Epithelial cell of prostate (primary cell): ENCODE data around the gene PCOLCE2.
"Not testable (repeated sequence)": the region's sequence is repeated elsewhere in the genome, so short reads cannot be mapped to it uniquely, and the experiment has no call there.

Experiments used
- DNase-seq: peaks from one replicate; pipeline ENCODE4 v3.0.0-alpha.2; 2011; ENCODE audit warnings: low read depth, low spot score
- H3K27ac ChIP-seq: fragments of 450-650 bp; 2 replicates; pipeline ENCODE4 v1.5.1; 2017; ENCODE audit warnings: mild to moderate bottlenecking

The PCOLCE2 gene

DNA sequence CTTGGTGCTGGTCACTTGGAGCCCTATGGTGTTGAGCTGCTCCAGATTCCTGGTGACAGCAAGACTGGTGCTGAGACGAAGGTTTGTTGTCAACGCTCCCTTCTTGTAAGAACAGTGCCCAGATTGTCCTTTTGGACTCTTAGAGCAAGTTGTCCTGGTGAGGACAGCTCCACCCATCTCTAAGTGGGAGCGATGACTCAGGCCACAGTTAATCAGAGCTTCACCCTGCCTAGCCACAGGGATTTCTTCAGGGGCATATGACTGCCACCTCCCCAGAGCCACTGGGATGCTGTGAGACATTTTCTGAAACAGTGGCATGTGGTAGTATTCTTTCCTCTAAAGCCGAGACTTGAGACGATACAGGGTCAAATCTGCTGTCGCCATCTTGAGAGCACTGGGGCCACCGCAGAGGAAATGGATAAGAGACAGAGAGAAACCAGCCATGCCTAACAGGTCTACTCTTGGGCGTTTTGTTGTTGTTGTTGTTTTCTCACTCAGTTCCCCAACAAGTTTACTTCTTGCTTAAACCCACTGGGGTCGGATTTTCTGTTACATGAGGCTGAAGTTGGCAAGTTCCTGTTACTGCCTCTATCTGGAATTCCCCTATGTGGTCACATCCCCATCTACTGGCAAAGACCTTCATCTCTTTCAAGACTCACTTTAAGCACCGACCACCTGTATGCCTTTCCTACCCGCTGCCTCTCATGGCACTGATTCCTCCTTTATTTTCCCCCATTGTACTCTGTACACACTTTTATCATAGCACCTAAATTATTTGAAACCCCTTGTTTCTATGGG lies 16.0 kb upstream of the PCOLCE2 start:
- H3K27ac ChIP-seq = no peak overlapping the region
- DNase-seq = no peak

DNA sequence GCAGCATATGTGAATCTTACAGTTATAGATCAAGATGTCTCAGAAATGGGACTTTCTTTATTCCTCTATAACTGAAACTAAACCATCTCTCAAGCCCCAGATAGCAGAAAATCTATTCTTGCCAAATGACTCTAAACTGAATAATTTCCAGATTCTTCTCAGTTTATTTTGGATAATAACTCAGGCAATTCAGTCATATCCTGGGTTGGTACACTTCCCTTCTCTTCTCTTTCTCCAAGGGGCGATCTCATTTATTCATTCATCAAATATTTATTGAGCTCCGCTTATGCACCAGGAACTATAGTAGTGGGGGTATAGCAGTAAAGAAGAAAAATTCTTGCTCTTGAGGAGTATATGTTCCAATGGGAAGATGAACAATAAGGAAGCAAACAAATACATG lies 13.5 kb upstream of the PCOLCE2 start:
- no peak overlapping the region for H3K27ac ChIP-seq

DNA sequence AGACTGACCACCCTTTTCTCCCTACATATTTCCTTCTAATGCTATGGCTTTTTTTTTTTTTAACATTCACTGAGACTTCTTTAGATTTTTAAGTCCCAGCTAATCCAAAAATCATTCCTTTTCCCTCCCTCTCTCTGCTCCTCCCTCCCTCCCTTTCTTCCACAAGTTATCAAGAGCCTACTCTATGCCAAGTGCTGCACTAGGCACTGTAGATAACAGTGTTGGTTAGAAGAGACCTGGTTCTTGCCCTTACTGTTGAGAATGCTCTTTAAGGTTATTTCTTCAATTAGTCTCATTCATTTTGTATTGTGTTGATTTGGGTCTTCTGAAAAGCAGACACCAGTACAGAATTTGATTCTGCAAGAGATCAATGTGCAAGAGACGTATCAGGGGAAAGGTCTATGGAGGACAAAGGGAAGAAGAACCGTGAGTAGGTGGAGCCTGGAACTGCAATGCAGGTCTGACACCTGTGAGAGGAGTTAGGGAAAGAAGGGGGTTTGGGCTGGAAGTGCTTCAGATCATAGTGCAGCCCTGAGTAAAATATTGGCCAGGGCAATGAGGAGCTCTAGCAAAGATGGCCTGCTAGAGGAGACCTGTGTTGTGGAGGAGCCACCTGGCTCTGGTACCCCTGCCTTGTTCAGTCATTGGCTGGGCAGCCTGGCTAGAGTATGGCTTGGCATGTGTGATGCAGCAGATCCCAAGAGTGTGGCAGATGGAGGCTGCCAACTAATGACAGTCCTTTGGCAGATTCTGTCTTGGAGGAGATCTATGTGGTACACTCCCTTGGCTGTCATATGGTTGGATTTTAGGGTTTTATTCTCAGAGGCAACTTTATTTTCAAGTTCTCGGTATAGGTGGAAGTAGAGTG lies 9.7 kb upstream of the PCOLCE2 start:
- DNase-seq = no peak
- no peak overlapping the region for H3K27ac ChIP-seq

More for the DNA sequence above, 13.5 kb upstream of the PCOLCE2 start:
- DNase-seq = no peak

DNA sequence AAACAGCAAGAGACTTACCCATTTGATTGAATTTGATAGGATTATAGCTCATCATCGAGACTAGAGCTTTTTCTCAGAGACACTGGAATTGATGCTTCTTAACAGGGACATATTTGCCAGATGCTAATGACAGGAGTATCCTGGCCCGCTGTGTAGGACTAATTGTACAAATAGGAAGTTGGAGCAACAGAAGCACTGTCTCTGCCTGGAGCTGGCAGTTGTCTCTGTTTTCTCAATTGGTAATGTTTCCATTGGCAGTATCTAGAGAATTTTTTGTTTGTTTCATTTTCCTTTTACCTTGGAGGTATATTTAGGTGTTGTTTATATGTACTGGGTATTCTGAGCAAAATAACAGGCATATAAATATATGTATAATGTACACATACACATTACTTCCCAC lies 8.9 kb upstream of the PCOLCE2 start:
- no peak for DNase-seq
- H3K27ac ChIP-seq = no peak overlapping the region

GRCh38 chr3:142896996-142897395 lies 8.1 kb upstream of the PCOLCE2 start:
- DNase-seq = peak; percentile 66
- H3K27ac ChIP-seq = no peak overlapping the region

GRCh38 chr3:142896201-142896755 lies 7.4 kb upstream of the PCOLCE2 start:
- H3K27ac ChIP-seq = peak overlapping the region; percentile 13
- peak; percentile 59 for DNase-seq

- no peak overlapping the region for H3K27ac ChIP-seq
- no peak for DNase-seq
Observed at GRCh38 chr3:142894493-142894892, 5.6 kb upstream of the PCOLCE2 start.

GRCh38 chr3:142892714-142893113 lies 3.8 kb upstream of the PCOLCE2 start:
- DNase-seq = no peak
- H3K27ac ChIP-seq = no peak overlapping the region

GRCh38 chr3:142890592-142890991 lies 1.7 kb upstream of the PCOLCE2 start:
- DNase-seq = no peak
- H3K27ac ChIP-seq = no peak overlapping the region

DNA sequence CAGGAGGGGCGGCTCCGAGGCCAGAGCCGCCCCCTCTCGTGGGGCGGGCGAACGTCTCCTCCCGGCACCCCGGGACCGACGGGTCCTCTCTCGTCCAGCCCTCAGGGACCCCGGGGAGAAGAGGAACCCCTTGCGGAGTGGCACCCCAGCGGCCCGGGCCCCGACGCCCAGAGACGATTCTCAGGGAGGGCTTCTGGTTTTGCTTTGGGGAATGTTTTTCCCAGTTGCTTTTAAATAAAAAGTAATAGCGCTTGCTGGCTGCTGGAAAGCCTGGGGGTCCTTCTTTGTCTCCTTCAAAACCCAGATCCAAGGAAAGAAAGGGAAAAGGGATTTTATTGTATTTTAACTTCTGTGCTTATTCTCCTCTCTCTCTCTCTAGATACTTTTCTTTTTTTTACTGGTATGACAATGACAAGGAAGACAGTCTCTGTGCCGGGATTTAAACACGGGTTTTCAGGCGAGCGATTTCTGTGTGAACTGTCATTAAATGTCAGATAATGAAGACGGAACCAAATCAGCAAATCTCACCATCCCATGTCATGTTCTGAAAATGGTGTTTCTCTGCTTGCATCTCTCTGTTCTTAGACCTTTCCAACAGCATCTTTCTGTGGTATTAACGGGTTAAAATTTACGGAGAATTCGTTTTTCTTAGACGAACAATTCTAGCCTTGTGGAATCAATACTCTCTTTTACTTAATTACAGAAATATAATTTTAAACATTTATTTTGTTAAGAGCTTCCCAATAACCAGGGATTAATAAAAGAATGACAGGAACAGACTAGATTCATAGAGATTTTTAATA lies 530 bp upstream of the PCOLCE2 start:
- DNase-seq = no peak
- H3K27ac ChIP-seq = no peak overlapping the region

- H3K27ac ChIP-seq = no peak overlapping the region
- no peak for DNase-seq
Observed at GRCh38 chr3:142888099-142888480, 793 bp downstream of the PCOLCE2 start.

DNA sequence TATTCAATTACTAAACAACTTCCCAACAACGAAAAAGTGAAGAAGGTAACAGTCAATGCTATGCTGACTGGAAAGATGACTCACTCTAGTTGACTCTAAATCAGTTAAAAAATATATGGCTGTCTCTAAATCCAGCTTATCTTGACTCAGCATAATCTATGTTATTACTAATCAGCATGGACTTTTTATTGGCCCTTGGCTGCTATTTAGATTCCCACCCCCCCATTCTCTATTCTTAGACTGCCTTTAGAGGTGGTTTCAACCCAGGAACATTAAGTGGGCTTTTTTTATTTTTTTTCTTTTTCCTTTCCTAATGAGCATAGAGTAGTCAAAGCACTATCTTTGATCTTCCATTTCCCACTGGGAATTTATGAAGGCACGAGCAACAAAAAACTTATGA lies 1.9 kb downstream of the PCOLCE2 start:
- peak; percentile 45 for DNase-seq
- H3K27ac ChIP-seq = no peak overlapping the region

GRCh38 chr3:142886021-142886420 lies 2.9 kb downstream of the PCOLCE2 start:
- no peak overlapping the region for H3K27ac ChIP-seq
- DNase-seq = no peak

DNA sequence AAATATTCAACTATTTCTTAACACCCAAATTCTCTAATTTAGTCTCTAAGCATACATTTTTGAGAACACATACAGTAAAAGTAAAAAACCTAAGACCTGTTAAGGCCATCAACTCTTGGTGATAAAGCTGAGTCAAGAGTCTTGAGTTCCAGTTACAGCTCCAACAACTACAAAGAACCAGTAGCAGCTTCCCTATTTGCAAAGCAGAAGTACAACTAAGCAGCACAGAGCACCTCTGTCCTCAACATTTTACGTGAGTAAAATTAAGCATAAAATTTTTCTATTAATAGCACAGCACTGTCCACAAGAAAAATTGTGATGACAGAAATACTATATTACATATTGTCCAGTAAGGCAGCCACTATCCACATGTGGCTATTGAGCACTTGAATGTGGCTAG lies 4.4 kb downstream of the PCOLCE2 start:
- DNase-seq = no peak
- H3K27ac ChIP-seq = no peak overlapping the region

DNA sequence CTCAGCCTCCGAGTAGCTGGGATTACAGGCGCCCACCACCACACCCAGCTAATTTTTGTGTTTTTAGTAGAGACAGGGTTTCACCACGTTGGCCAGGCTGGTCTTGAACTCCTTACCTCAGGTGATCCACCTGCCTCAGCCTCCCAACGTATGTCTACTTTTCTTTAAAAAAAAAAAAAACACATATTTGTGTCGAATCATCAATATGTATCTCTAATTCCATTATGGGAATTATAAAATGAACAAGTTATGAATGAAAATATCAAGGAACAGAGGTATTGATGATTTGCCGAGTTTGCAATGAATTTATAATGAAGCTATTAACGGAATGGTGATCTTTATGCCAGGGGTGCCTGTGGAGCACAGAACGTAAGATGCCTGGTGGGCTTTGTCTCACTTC lies 5.3 kb downstream of the PCOLCE2 start:
- not testable (repeated sequence) for DNase-seq, H3K27ac ChIP-seq

DNA sequence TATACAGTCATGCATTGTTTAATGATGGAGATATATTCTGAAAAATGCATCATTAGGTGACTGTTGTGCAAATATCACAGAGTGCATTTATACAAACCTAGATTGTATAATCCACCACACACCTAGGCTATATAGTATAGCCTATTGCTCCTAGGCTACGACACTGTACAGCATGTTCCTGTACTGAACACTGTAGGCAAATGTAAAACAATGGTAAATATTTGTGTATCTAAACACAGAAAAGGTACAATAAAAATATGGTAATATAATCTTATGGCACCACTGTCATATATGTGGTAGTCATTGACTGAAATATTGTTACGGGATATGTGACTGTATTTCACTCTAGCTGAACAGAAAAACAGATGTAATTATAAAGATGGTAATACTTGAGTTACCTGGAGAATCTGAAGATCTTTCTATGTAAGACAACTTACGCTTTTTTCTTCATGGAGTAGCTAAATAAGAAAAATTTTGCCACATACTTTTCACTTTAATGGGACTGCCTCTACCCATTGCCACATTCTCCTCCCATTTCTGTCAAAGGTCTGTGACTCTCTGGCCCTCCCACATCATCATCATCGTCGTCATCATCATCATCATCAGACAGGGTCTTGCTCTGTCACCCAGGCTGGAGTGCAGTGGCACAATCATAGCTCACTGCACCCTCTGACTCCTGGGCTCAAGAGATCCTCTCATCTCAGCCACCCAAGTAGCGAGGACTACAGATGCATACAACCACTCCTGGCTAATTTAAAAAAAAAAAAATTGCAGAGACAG lies 7.2 kb downstream of the PCOLCE2 start:
- no peak for DNase-seq

GRCh38 chr3:142878649-142879300 lies 10.1 kb downstream of the PCOLCE2 start:
- no peak overlapping the region for H3K27ac ChIP-seq
- no peak for DNase-seq

More for the DNA sequence above, 7.2 kb downstream of the PCOLCE2 start:
- H3K27ac ChIP-seq = no peak overlapping the region

GRCh38 chr3:142876417-142876816 lies 12.5 kb downstream of the PCOLCE2 start:
- H3K27ac ChIP-seq = no peak overlapping the region
- no peak for DNase-seq

DNA sequence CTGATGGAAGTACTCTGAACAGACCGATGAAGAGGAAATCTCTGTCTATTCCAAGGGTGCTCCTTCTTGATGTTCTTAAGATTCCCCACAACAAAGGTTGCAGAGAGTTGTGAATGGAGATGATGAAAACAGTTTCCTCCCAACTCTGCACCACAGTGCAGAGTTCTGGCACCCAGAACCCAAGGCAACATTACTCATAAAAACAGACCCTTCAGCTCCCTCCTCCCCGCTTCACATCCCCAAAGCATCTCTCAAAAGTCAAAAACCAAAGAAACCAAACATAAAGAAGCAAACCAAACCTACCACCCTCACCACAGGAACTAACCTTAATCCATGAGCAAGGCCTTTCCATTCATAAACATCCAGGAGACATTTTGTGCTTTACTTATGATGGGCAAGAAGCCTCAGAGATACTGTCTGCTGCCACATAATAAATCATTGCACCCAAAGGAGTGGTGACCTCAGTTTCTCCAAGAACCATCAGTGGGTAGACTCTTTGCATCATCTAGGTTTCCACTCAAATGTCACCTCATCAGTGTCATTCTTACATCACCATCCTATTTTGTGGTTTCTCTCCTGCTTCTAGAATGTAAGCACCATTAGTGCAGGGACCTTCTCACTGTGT lies 13.2 kb downstream of the PCOLCE2 start:
- DNase-seq = no peak
- no peak overlapping the region for H3K27ac ChIP-seq
